Measurements from ENCODE around the gene ANKMY1.
"Not testable (repeated sequence)": the region's sequence is repeated elsewhere in the genome, so short reads cannot be mapped to it uniquely, and the experiment has no call there.

ANKMY1 gene

DNA sequence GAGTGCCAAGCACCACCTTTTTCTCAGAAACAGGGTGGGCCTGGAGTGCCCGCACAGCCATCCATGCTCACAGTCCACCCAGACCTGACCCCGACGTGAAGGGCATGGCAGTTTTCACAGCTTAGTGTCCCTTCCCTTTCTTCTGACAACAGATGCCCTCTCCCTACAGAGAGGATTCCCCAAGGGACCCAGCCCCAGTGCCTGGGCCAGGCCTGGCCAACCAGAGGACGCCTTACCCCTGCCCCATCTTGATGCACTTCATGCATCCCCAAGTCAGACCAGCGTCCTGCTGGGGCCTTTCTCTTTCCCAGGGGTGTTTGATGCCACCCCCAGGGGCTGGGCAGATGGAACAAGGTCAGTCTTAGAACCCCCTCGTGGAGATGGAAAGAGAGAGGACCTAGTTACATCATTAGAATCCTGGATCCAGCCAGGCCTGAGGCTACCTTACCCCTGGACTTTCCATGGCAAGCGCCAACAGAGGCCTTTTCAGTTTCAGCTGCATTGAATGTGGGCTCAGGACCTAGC is 3.8 kb downstream of the ANKMY1 start:
- no peak for DNase-seq

DNA sequence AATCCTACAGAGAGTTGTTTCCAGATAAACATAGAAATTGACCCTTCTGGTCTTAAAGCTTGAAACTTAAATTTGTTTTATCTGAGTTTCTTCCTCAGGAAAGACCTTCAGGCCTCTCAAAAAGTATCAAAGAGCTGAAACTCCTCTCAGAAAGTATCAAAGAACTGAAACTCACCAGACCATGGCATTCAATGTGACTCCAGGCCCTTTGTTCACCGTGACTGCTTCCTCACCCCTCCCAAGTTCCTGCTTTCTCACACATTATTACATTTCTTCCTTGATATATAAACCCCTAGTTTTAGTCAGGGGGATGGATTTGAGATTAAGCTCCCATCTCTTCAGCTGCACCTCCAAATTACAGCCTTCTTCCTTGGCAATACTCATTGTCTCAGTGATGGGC is 6.0 kb downstream of the ANKMY1 start:
- DNase-seq = no peak

DNA sequence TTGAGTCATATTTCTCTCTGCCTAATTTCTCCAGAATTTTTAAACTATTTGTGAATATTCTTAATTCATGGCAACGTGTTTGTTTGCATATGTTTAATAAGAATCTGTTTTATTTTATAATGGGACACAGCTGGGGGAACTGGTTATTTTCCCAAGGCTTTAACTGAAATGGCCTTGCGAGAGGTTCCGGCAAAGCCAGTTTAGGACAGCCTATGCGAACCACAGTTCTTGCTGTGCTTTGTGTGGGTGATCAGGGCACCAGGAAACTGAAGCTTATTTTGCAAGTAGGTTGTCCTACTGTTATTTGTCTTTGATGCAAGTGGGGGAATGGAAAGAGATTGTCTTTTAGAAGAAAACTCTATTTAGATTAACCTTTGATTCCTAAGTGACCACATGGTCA is 6.5 kb downstream of the ANKMY1 start:
- DNase-seq = no peak

DNA sequence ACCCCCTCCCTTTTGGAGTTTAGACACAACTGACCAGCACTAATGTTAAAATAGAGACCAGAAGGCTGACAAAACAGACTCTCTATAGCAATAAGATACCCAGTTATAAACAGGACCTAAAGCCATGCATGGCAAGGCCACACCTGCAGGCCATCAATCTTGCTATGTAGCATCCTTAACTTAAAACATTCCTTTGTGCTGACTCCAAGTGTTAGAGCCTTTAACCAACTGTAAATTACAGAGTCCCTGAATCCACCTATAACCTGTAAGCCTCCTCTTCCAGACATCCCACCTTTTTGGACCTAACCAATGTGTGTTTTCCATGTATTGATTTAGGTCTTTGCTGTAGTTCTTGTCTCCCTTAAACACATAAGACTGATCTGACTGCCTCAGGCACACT is 17.9 kb downstream of the ANKMY1 start:
- no peak for DNase-seq

DNA sequence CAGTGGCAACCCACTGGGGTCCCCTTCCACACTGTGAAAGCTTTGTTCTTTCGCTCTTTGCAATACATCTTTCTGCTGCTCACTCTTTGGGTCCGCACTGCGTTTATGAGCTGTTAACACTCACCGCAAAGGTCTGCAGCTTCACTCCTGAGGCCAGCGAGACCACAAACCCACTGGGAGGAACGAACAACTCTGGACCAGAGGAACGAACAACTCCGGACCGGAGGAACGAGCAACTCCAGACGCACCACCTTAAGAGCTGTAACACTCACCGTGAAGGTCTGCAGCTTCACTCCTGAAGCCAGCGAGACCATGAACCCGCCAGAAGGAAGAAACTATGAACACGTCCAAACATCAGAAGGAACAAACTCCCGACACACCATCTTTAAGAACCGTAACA is 18.7 kb downstream of the ANKMY1 start:
- DNase-seq = not testable (repeated sequence)

DNA sequence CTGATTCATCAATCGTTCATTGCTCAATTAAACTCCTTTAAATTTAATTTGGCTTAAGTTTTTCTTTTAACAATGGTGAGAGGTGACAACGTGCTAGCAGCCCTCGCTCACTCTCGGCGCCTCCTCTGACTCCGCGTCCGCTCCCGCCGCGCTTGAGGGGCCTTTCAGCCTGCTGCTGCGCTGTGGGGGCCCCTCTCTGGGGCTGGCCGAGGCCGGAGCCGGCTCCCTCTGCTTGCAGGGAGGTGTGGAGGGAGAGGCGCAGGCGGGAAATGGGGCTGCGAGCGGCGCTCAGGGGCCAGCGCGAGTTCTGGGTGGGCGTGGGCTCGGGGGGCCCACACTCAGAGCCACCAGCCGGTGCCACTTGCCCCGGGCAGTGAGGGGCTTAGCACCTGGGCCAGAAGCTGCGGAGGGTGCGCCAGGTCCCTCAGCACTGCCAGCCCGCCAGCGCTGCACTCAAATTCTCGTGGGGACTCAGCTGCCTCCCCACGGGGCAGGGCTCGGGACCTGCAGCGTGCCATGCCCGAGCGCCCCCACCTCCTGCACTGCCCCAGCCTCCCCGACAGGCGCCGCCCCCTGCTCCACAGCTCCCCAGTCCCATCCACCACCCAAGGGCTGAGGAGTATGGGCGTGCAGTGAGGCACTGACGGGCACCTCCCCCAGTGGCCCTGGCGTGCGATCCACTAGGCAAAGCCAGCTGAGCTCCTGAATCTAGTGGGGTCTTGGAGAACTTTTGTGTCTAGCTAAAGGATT is 19.6 kb downstream of the ANKMY1 start:
- DNase-seq = no peak

GRCh38 chr2:240532031-240532775 is 25.6 kb downstream of the ANKMY1 start:
- no peak for DNase-seq

GRCh38 chr2:240531038-240531437 is 26.8 kb downstream of the ANKMY1 start:
- DNase-seq = no peak

DNA sequence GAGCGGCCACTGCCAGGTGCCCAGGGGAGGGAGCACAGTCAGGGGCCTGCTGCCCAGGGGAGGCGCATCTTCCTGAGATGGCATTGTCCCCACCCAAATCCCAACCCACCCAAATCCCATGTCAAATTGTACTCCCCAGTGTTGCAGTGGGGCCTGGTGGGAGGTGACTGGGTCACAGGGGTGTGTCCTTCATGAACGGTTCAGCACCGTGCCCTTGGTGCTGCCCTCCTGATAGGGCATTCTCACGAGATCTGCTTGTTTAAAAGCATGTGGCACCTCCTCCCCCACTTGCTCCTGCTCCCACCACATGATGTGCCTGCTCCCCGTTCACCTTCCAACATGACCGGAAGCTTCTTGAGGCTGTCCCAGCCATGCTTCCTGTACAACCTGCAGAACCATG is 27.6 kb downstream of the ANKMY1 start:
- DNase-seq = no peak

DNA sequence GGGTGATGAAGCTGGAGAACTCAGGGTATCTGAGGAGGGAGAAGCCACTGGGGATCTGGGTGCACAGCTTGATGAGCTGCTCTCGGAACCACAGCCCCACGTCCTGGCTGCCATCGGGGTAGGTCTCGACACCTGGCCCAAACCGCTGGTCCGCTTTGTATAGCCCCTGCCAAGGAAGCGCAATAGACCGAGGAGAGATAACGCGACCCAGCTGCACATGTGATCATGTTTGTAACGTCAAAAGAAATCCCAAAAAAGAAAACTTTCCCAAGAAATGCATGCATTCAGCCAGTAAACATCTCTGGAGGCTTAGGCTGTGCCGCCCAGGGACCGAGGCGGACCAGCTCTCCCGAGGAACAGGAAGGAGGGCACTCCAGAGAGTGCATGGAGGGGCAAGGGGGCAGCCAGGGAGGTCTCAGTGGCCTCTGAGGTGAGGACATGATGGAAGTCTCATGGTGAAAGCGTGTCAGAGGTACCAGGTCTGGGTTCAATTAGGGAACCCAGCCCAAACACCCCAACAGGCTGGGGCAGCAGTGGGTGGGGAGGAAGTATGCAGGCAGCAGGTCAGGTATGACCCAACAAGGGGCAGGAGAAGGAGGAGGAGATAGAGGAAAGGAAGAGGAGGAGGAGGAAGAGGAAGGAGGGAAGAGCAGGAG is 28.3 kb downstream of the ANKMY1 start:
- DNase-seq = no peak

DNA sequence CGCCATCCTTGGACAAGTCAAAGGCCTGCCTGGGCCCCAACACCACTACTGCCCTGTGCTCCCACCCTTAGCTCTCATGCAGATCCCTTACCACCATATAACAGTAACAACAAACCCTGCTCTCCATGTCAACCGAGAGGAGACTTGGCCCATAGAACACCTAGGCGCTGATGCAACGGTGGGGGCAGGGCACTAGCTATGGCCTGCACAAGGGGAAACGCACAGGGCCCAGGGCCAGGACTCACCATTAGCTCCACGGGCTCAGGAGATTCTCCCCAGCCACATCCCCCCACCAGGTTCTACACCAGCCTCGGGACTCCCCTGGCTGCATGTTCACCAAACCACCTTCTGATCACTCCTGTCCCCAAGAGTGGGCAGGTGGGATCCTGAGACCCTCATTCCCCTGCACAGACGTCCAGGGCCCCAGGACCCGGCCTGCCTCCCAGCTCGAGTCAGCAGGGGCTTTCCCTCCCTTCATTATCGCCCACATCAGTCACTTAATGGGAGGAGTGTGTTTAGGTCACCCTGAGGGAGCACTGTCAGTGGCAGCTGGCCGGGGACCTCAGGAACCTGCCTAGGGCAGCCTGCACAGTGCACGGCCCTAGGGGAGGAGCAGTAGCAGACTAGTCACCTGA is 29.3 kb downstream of the ANKMY1 start:
- DNase-seq = no peak

GRCh38 chr2:240527153-240527750 is 30.5 kb downstream of the ANKMY1 start:
- DNase-seq = no peak

- no peak for DNase-seq
These were observed 31.3 kb downstream of the ANKMY1 start for GRCh38 chr2:240526521-240526920.

DNA sequence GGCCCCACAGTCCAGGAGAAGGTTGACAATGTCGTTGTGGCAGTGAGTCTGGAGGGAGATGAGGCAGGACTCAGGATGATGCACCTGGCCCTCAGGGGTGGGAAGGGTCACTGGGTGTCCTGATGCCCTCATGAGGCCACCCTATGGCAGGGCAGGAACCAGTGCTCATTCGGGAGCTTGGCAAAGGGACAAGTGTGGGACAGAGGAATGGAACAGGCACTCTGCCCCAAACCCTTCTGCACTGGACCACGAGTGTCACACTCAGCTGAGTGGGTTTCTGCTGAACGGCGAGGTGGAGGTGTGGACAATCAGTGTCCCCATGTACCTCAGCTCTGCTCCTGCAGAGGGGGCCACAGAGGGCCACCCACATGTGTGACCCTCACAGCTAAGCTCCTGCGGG is 32.0 kb downstream of the ANKMY1 start:
- no peak for DNase-seq

DNA sequence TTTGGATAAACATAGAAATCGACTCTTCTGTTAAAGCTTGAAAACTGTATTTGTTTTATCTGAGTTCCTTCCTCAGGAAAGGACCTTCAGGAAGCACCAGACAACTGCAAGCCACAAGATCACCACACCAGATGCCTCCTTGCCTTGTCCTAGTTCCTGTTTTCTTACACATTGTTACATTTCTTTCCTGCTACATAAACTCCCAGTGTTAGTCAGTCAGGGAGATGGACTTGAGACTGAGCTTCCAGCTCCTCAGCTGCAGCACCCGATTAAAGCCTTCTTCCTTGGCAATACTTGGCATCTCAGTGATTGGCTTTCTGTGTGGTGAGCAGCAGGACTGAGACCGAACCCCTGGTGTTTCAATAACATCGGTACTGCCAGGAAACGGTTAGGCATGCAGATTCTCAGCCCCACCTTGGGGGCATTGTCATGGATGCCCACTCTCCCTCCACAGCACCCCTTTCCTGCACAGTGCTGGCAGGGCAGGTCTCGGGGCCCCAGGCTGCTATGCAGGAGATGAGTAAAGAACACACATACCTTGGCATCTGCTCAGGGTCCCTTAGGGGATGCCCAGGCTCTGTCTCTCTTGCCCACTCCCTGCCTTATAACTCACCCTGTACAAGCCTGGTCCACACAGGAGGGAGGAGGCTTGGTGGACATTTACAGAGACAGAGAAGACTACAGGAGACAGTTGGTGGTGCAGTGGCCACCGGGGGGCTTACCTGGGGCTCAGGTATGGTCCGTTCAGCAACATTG is 32.6 kb downstream of the ANKMY1 start:
- DNase-seq = no peak

DNA sequence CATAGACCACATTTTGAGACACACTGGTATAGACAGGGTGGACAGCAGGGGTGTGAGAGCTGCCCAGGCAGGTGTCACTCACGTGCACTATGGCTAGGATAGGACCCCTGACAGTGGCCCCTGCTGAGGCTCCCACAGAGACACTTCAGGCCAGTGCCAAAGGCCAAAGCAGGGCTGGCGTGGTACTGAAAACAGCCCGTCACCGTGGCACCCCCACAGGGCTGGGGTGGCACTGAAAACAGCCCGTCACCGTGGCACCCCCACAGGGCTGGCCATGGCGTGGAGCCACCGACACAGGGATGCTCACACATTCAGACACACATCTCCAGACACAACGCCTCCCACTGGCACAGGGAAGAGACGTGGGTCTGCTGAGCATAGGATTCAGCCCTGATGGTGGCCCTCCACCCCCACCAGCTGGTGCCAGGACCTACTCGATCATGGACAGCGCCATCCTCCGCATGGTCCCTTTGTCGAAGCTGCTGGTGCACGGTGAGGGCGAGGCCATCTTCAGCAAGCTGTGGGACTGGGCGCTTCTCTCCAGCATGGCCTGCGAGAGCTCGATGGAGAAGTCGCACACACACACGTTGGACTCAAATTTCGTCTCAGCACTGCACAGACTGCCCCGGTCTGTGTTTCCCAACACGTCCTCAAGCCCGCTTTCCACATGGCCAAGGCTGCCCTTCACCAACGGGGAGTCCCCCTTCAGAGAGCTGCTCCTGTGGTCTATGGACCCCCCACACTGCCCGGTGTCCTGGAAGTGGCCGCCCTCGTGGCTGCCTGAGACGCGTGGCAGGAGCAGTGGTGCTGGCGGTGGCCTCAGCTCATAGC is 34.1 kb downstream of the ANKMY1 start:
- DNase-seq = no peak

GRCh38 chr2:240522406-240522805 is 35.4 kb downstream of the ANKMY1 start:
- no peak for DNase-seq

DNA sequence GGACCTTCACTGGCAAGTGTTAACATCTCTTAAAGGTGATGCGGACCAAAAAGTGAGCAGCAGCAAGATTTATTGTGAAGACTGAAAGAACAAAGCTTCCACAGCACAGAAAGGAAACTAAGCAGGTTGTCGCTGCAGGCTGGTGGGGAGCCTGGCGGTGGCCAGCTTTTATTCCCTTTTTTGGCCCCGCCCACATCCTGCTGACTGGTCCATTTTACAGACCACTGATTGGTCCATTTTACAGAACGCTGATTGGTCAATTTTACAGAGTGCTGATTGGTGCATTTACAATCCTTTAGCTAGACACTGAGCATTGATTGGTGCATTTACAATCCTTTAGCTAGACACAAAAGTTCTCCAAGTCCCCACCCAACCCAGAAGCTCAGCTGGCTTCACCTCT is 35.9 kb downstream of the ANKMY1 start:
- DNase-seq = not testable (repeated sequence)

DNA sequence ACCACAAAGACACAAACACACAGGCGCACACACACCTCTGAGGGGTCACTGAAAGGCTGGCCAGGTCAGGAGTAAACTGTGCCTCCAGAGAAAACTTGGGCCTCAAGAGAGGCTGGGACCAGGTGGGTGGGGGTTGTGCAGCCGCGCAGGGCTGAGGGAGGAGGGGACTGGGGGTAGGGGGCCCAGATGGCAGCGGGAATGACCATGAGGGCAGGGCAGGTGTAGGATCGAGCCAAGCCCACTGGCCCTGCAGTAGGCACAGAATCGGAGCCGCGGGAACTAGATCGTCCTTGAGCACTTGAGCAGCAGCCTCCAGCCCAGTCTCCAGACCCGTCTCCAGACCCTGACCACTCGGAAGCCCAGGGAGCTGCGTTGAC is 36.8 kb downstream of the ANKMY1 start:
- no peak for DNase-seq

DNA sequence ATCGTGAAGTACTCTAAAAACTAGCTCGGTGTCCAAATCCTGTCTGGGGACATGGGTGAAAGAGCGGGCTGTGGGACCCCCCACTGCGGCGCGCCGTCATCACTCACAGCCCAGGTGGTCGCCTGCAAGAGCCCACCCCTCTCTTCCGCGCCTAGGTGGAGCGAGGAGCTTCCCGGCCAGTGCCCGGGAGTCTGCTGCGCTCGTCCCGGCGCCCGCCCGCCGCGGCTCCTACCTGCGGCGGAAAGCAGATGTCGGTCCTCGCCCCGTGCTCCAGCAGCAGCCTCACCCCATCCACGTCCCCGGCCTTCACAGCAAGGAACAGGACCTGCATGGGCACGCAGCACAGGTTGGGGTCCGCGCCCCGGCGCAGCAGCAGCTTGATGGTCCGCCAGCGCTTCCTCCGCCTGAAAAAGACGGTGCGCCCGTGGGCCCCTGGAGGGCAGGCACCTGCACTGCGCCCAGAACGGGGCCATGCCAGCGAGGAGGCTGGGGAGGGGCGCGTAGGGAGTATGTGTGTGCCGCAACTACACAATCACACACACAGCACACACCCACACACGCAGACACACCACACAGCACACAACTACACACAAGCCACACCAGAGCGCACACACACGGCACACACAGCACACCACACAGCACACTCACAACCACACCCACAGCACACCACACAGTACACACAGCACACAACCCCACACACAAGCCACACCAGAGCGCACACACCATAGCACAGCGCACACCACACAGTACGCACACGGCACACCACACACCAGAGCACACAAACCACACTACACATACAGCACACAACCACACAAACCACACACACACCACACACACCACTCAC is 37.4 kb downstream of the ANKMY1 start:
- no peak for DNase-seq

Measured in NCI-H226 (cell line).